Embryonic facial prominence (tissue), 1 donor: ENCODE results near the gene MAT1A.

Experiments
- DNase-seq: peaks from one replicate; pipeline ENCODE4 v3.0.0-alpha.2; 2016; ENCODE audit errors: extremely low spot score

Gene MAT1A

DNA sequence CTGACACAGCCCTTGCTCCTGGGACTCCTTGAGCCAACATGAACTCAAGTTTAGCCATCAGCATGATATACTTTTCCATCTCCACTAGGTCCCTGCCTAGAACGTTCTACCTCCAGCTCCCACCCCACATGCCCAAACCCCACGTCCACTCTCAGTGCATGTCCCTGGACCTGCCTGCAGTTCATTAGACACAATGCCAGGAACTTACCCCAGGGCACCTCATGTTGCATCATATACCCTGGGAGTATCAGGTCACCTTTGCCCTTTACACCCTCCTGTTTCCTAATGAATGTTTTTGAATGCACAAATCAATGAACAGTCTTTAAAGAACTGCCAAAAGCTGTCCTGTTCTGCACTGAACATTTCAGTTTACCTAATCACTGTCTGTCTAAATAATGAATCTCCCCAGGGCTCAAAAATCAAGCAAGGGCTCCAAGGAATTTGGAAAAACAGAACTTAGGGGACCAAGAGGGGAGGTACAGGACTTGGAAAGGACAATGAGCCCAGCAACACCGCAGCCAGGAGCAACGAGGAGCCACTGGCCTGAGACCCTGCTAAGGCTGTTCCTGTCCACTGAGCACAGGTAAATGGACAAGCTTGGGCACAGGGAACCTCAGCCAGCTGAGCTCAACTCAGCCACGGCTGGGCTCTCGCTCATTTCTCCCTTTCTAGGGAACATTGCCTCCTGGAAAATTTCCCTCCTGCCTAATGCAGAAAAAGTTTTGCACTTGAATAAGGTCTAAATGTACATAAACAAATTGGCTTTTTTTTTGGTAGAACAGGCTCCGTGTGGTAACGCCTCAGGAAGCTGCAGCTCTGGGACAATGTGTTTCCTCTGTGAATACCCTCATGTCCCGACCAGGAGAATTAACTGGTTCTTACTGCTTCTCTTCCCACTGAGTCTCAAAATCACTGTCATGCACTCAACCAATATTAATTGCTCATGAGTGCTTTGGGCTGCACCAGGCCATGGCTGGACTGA, 7.4 kb downstream of the MAT1A start:
- no peak for DNase-seq

DNA sequence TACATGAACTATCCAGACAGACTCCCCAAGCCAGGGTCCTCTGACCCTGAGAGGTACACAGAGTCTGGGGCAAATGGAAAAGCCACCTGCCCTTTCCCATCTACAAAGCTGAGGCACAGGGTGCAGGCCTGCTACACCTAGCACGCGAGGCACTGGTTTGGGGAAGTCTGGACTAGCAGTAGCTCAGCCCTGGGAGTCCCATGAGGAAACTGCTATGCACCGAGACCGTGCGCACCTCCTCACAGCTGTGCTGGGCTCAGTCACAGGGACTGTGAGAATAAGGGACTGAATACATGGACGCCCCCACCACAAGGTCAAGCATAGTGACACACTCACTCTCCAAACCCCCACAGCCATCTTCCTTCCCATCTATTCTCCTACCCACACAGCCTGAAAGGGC, 8.2 kb downstream of the MAT1A start:
- no peak for DNase-seq

DNA sequence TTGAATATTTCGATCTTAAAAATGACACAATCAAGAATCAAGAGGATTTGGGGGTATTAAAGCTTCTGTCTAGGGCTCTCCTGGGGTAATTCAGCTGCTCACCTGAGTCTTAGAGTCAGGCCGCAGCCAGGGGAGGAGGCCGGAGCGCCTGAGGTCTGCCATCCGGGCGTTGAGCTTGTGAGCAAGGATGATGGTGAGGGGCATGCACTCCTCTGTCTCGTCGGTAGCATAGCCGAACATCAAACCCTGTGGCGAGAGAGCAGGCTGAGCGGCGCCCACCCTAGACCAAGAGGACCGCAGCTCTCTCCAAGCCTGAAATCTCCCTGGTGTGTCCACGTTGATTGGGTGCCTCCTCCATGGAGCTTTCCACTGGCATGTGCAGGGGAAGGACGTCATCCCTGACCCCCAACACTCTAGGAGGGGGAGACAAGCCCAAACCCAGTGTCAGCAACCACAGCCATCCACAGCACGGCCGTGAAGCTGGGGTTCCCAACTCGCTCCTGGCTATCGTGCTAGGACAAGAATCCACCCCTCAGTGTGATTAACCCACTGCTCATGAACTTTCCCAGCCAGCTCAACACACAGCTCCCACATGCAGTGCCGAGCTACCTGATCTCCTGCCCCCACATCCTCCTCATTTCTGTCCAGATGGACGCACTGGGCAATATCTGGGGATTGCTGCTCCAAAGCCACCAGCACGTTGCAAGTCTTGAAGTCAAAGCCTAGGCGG, 9.2 kb downstream of the MAT1A start:
- no peak for DNase-seq

DNA sequence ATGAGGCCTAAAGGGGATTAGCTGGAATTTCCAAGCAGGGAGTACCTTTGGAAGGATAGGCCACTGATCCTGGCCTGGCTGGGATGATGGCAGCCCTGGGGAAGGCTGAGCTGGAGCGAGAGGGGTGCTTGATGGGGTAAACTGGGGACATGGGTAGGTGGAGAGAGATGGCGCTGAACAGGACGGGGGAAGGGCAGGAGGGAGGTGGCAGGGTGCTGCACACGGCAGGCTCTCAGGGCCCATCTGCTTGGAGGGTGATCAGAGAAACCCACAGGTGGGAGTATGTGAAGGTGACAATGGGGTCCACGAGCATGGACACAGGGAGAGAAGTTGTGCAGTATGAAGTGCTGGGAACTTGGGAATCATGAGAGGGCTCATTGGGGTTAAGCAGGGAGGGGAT, 10.3 kb downstream of the MAT1A start:
- DNase-seq: no peak

DNA sequence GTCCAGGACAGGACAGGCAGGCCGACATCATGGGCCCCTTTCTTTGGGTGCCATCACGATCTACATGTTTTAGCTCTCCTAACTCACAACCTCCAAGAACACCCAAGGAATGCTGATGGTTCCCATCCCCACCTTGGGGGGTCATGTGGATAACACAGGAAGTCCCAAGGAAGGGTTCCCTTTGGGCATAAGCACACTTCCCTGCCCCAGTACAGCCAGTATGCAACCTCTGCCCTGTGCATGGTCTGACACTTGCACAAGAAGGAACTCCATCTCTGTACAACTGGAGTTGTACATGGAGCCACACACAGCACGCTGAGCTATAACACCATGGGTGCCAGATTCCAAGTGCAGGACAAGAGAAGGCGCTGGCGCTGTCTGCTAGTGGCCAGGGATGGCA, 11.0 kb downstream of the MAT1A start:
- DNase-seq: no peak

DNA sequence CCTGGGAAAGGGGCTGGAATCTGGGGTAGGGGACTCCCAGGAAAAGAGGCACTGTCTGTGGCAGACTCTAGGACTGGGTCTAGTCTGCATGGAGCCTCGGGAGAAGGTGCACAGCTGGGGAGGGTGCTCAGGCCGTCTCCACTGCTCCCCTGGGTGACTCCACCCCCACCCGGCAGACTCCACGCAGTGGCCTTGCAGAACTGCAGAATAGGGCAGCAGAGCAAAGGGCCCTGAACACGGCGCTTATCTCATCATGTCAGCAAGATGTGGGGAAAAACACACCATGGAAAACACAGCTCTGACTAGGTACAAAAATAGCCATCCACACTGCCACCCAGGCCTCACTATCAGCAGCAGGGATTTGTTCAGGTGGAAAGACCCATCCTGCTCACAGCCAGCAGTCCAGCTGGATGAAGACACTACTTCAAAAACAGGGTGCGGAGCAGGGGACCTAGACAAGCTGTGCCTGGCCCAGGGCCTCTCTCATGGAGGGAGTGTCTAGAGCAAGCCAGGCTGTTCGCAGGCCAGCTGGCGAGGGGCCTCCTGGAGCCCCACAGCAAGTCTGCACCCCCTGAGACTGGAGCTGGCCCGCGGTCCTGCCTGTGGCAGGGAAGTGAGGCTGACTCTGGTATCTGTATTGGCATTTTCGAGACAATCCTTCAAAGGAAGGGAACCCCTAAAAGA, 11.7 kb downstream of the MAT1A start:
- DNase-seq: no peak

DNA sequence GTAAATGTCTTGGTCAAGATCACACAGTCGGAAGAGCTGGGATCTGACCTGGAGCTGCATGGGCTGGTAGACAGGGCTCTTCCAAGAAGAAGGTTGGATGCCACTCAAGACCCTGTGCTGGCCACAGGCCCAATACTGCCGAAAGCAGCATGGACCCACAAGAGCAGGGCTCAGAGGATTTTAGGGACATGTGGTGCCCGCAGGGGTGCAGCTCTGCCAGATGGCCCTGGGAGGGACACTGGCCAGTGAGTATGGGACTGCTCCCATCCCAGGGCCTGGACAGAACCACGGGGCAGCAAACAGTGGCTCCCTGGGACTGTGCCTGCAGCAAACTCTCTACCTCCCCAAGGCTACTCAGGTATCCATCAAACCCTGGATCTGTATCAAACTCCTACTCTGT, 12.4 kb downstream of the MAT1A start:
- no peak for DNase-seq

DNA sequence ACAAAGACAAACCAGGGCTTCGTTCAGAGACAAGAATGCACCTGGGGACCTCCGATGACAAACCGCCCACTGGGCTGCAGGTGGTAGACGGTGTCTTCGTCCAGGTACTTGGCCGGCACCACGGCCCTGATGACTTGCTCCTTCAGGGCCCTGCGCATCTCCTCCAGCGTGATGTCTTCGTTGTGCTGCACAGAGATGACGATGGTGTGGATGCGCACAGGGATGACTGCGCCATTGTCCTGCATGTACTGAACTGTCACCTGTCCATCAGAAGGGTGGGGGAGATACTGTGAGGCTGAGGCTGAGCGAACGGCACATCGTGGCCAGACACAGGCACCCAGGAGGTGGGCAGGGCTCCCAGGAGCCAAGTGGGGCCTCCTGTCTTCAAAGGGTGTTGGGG, 13.1 kb downstream of the MAT1A start:
- DNase-seq: no peak

DNA sequence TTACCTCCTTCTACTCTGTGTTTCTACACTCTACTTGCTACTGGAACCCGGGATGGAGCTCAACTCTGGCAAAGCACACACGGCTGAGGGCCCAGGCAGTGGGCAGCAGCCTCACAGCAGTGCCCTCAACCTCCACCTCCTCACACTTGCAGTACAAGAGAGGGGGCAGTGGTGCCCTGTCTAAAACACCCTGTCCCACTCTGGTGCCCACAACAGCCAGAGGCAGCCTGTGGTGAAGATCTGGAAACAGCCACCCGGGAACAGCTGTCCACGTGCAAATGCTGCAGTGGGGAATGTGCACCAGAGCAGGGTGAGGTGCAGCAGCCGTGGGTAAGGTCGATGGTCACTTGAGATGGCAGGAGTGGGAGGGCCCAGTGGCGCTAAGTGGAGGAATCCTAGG, 13.7 kb downstream of the MAT1A start:
- DNase-seq: no peak

DNA sequence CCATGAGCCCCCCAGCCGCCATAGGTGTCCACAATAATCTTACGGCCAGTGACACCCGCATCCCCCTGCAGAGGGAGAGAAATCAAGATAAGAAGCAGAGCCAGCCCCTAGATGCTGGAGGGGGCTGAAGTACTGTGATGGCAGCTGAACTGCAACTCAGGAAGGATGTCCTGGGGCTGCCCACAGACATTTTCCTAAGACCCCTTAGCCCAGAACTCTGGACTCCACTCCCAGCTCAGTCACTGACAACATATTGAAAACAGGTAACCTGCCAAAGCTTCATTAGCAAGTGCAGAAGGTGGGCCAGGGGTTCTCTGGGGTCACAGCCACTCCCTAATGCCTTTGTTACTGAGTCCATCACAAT, 14.3 kb downstream of the MAT1A start:
- DNase-seq: no peak

DNA sequence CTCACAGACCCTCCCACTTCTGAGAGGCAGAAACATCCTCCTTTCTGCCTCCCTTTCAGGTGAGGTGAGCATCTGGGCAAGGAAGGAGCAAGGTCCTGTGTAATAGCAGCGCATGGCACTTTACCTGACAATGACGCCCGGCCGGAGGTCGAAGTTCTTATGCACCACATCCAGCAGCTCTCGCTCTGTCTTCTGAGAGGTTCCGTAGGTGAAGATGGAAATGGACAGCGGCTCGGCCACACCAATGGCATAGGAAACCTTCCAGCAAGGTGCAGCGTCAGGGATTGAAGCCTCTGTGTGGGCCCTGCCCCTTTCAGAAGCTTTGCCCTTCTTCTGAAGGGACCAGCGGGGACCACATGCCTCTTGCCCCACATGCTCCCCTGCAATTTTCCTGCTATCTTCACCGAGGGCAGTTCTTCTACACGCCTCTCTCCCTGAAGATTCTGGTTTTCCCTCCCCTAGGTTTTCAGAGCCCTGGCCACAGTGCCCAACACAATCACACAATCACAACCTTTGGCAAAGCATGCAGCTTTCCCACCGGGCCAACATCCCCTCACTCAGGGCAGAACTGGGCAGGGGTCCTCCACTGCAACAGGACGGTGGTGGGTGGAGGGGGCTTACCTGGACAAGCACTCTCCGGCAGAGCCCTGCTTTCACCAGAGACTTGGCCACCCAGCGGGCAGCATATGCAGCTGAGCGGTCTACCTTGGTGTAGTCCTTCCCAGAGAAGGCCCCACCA, 14.9 kb downstream of the MAT1A start:
- DNase-seq: no peak

DNA sequence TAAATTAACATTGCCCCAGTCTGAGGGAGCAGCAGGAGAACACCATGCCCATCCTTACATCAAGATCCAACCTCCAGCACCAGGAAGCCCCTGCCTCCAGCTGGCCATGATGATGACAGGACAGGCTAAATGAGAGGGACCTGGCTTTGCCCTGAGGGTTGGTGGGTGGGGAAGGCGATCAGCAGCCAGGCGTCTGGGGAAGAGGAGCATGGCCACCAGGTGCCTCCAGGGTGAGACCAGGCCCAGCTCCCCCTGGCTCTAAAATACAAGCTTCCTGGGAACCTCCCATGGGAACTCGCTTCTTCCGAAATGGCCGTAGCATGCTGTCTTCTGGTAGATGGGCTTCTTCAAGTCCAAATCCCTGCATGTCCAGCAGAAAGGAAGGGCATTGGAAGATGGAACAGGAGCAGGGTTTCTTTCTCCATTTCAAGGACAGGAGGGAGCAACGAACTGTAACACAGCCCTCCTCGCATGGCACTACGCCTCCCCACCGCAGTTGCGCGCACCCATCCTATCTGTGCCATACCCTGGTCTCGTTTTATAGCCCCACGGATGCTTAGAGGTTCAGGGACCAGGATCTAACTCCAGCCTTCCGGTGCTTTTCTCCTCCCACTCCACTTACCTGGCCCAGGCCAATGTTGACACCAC, 15.8 kb downstream of the MAT1A start:
- DNase-seq: no peak

DNA sequence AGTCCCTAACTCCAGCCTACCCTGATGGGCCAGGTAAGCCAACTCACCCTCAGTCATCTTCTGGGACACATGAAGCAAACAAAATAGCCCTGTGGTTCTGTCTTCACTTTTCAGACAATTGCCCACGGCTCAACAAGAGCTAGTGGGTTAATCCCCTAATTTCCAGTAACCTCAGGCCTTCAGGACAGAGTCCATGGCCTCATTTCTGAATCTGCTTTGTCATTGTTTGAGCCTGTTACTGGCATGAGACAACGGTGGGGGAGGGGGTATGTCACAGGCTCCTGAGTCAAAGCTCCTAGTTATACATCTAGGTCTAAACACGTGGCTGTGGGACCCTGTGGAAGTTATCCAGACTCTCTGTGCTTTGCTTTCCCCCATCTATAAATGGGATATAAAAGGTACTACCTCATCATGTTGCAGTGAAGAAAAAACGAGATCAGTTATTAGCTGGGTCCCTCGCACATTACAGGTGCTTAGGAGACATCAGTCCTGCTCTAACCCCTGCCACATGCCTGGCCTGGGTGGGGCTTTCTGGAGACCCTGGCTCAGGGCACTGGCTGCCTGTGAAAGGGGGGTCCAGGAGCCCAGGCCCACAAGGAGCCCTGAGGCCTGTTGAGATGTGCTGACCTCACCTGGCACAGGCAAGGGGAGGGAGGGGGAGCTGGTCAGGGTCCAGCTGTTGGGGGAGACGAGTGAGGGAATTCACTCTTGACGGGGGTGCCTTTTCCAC, 16.5 kb downstream of the MAT1A start:
- no peak for DNase-seq

DNA sequence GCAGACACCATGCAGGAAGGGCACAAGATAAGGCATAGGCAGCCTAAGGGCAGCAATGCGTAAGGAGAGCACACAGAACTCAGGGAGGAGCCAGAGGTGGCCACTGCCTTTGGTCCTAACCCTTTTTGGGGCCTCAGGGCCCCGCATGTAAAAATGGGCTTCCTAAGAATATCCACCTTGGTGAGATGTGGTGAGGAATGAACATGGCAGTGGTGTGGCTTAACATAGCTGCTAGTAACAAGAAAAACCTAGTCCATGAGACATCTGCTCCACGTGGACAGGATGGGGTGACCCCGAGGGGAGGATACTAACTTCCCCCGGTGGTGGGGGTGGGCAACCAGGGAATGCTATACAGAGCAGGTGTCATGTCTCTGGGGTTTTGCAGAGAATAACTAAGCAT, 18.0 kb downstream of the MAT1A start:
- no peak for DNase-seq

DNA sequence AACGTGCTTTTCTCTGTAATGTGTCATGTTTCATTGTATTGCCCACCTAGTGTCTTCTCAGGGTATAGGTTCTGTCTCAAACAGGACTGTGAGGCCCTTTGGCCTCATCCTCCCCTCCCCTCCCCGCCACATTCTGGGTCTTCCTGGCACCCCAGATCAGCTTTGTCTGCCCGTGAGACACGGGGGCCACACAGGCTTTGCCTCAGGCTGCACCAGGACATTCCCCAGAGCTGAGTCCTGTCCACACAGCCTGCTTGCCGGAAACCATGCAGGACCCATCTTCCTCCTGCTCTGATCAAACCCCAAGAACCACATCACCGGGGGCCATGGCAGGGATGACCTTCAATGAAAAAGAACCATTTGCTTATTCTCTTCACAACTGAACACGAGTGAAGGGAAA, 18.6 kb downstream of the MAT1A start:
- DNase-seq: no peak

DNA sequence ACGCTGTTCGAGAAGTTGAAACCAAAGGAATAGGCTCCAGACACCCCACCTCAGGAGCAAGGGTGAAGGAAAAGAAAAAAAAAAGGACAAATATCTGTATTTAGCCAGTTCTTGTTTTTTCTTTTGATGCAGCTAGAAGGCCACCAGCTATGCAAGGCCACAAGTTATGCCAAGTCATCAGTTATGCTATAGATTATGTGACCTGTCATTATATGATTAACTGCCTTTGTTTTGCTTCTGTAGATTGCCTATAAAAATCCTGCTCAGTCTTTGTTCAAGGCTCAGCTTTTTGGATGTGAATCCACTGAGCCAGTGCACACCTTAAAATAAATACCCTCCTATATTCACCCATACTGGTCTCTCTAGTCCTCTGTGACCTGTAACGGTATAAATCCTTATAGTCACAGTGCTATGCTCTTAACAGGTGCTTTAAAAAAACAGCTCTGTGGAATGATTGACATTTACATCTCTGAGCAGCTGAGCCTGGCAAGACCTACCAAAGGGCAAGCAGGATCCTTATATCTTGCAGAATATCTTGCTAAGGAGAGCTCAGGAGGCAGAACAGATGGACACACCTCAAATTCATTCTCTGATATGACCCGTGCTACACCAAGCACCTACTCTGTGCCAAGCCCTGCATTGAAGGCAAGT, 20.4 kb downstream of the MAT1A start:
- no peak for DNase-seq

DNA sequence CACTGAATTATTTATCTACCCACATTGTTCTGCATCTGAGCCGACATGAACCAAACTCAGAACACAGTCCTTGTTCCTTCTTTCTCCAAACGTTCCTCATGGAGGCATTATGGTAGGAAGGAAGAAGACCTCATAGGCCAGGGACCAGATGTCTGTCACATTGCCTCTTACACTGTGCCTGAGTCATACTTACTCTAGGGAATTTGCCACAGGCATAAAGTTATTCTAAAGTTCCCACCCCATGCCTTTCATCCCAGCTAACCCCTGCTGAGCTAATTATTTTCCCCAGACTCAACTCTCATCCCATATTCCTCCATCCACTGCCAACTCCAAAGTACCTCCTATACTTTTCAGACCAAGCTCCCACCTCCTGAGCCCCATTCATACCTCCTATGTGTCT, 21.2 kb downstream of the MAT1A start:
- no peak for DNase-seq

DNA sequence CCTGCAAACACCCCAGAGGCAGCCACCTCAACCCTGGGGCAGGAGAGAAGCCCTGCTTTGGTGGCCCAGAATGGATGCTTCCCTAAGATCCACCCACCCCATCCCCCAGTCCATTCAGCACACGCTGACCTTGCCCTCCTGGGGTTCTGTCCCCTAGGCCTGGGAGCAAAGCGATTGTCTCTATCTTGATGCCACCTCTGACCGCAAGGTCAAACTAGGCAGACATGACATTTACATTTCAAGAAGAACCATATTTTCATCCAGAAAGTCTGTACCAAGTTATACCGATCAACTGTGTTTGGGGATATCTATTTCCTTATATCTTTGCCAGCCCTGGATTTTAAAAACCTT, 23.0 kb downstream of the MAT1A start:
- DNase-seq: no peak

DNA sequence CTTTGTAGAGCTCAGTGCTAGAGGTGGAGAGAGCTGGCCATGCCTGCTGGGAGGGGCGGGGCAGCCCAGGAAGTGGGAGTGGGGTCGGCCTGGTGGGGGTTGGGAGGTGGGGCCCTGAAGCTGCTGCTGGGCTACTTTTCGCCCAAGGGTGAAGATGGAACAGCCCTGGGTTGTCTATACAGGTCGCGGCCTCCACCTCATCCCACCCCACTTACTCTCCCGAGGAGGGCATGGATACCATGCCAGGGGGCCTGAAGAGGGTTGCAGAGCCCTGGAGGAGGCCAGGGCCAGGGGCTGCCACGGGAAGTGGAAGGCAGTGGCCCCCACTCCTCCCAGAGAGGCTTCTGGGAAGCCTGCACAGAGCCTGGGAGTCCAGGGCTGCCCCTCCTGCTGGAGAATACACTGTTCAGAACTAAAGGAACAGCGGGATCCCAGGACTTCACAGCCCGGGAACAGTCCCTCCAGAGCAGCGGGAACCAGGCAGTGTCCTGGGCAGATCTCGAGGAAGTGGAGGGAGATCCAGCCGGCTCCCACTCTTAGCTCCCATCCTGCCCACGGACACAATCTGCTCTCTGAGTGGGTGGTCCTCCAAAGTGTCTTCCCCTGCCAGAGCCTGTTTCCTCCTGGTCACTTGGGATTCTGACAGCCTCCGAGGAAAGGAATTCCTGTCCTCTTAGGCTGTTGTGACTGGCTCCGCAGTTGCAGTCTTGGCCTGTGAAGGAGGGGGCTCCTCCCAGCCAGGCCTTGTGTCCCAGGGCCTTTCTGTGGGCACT, 23.5 kb downstream of the MAT1A start:
- no peak for DNase-seq
